ENCODE measurements around the gene CCDC182. TPM values are rescaled to one million over a fixed set of nuclear protein-coding genes. Genes with fewer than 3 reads are reported as not detected.

CCDC182 gene
- total and polyA plus RNA-seq, 12 donors, result not detected

DNA sequence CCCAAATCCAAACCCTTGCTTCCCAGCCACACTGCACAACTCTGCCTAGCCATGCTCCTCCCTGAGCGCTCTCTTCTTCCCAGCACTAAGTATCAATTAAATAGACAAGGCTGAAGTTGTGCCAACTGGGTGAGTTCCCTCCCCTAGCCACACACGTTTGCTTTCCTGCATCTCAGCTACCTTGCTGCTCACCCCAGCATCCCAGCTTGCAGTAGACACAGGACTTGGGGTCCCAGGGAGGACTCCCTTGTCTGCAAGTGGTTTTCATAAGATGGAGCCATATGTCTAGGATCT lies 4.9 kb downstream of the CCDC182 start:
- no peak overlapping the region for H3K4me3 ChIP-seq
- intact Hi-C loops (cut with DNase I), result loop anchor here (5.0 to 10.0 kb wide), 4 partner anchors 65 to 608 kb away; no protein-coding TSS in a partner anchor
- no peaks in the 10 kb centered on the region for H3K27me3 ChIP-seq
- TF ChIP-seq POLR2A (IDR thresholded peaks at IDR 0.05), result no peak
- TF ChIP-seq, protein P1, sequence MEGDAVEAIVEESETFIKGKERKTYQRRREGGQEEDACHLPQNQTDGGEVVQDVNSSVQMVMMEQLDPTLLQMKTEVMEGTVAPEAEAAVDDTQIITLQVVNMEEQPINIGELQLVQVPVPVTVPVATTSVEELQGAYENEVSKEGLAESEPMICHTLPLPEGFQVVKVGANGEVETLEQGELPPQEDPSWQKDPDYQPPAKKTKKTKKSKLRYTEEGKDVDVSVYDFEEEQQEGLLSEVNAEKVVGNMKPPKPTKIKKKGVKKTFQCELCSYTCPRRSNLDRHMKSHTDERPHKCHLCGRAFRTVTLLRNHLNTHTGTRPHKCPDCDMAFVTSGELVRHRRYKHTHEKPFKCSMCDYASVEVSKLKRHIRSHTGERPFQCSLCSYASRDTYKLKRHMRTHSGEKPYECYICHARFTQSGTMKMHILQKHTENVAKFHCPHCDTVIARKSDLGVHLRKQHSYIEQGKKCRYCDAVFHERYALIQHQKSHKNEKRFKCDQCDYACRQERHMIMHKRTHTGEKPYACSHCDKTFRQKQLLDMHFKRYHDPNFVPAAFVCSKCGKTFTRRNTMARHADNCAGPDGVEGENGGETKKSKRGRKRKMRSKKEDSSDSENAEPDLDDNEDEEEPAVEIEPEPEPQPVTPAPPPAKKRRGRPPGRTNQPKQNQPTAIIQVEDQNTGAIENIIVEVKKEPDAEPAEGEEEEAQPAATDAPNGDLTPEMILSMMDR (IDR thresholded peaks at IDR 0.05), result no peak
- no peaks in the 10 kb centered on the region for H3K9me3 ChIP-seq (replicated peaks in 1 of 3)
- 54 to 64% (median 60%) methylated on average over 2 of the region's 2 CpGs for WGBS, 4 donors
- DNase-seq, result no peak
- H3K4me1 ChIP-seq (replicated peaks in 1 of 2), result no peaks in the 10 kb centered on the region
- H3K27ac ChIP-seq, result no peak overlapping the region
- H3K36me3 ChIP-seq (replicated peaks in 1 of 2), result no peaks in the 10 kb centered on the region

DNA sequence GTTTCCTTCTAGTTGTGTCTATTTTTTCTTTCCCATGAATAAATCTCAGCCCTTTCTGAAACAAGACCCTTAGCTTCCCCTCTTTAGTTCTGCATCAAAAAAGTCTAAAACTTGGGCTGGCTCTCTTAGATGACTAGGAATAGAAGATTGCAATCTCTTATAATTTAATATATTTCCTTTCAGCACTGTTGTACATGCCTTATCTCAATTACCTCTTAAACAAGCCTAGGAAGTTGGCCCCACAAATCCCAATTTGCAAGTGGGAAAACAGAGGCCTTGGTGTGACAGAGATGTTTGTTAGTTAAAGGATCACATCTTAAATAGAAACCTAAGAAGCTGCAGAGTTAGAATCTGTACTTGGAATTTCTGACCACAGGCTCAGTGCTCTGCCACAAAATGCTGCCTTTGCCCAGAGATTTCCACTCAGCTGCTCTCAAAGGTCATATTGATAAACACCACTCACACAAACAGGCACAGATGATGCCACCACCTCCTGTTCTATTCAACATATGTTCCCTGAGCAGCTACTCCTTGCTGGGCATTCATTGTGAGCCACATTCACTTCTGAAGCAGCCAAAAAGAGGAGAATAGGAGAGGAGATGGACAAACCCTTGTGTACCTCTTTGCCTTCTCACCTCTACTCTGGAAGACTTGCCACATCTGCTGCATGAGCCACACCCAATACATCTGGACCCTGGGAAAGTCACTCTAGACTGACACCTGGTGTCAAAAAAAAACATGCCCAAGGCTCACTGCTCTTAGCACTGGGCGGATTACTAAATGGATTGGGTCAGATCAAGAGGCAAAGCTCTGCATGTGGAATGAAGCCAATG lies 5.5 kb downstream of the CCDC182 start:
- no peaks in the 10 kb centered on the region for H3K9me3 ChIP-seq (replicated peaks in 1 of 3)
- 33 to 100% (median 62%) methylated on average over 1 of the region's 1 CpG for WGBS, 4 donors
- intact Hi-C loops (cut with DNase I), result loop anchor here (5.0 to 10.0 kb wide), 4 partner anchors 65 to 607 kb away; no protein-coding TSS in a partner anchor
- H3K4me3 ChIP-seq, result no peak overlapping the region
- DNase-seq, result no peak
- TF ChIP-seq, protein P1 (IDR thresholded peaks at IDR 0.05), result peak in 4 of 6 experiments; percentile 34 to 39 (median 38)
- no peak for TF ChIP-seq POLR2A (IDR thresholded peaks at IDR 0.05)
- no peaks in the 10 kb centered on the region for H3K27me3 ChIP-seq
- no peaks in the 10 kb centered on the region for H3K36me3 ChIP-seq (replicated peaks in 1 of 2)
- no peak overlapping the region for H3K27ac ChIP-seq
- no peaks in the 10 kb centered on the region for H3K4me1 ChIP-seq (replicated peaks in 1 of 2)

DNA sequence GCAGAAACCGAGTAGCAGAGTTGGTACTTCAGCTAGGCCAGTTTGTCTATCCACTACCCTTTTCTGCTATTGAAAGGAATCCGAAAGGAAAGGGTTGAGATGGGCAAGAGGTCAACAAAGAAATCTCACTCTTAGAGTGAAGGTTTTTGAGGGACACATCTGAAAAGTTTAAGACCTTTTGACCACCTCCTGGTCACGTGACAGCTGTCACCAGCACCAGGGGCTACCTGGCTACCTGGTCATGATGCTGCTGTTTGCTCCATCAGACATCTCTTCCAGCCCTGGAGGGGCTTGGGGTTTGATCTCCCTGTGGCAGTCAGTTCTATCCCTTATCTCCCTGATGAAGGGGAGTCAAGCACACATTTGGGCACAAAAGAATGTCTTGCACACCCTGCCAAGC lies 7.6 kb downstream of the CCDC182 start:
- Histone ChIP-seq H3K4me3 (no peak overlapping the region), H3K27me3 (no peaks in the 10 kb centered on the region), H3K4me1 (replicated peaks in 1 of 2) (no peaks in the 10 kb centered on the region), H3K36me3 (replicated peaks in 1 of 2) (no peaks in the 10 kb centered on the region), H3K27ac (no peak overlapping the region), H3K9me3 (replicated peaks in 1 of 3) (no peaks in the 10 kb centered on the region)
- intact Hi-C loops (cut with DNase I), result no loop called here
- TF ChIP-seq, protein P1 (IDR thresholded peaks at IDR 0.05), result no peak
- no peak for TF ChIP-seq POLR2A (IDR thresholded peaks at IDR 0.05)
- DNase-seq, result no peak
- 72 to 89% (median 77%) methylated on average over 3 of the region's 3 CpGs for WGBS, 4 donors

DNA sequence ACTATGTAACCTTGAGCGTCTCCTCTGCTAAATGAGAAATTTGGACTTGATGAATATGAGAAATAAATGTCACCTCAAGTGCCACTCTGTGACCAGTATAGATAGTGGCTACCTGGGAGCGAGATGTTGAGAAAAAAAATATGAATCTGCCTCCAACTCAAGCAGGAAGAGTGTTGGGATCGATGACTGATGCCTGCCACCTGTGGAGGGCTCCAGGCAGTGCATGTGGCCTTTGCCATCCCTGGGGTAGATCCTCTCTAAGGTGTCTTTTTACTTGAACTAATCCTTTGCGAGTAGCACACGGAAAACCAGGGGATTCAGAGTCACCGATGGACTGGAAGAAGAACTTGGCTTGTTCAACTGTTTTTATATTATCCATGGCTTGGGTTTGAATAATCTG lies 9.4 kb downstream of the CCDC182 start:
- TF ChIP-seq, protein P1 (IDR thresholded peaks at IDR 0.05), result peak in 5 of 6 experiments; percentile 22 to 41 (median 28)
- TF ChIP-seq POLR2A (IDR thresholded peaks at IDR 0.05), result no peak
- 71 to 79% (median 75%) methylated on average over 6 of the region's 6 CpGs for WGBS, 4 donors
- intact Hi-C loops (cut with DNase I), result no loop called here

More for the DNA sequence above, 9.4 kb downstream of the CCDC182 start:
- DNase-seq, result peak in 2 of 7 donors; percentile 34 to 35
- H3K27me3 ChIP-seq, result no peaks in the 10 kb centered on the region
- H3K27ac ChIP-seq, result no peak overlapping the region
- no peaks in the 10 kb centered on the region for H3K4me1 ChIP-seq (replicated peaks in 1 of 2)
- no peak overlapping the region for H3K4me3 ChIP-seq
- no peaks in the 10 kb centered on the region for H3K9me3 ChIP-seq (replicated peaks in 1 of 3)
- H3K36me3 ChIP-seq (replicated peaks in 1 of 2), result no peaks in the 10 kb centered on the region
